ENCODE results near the gene RPL22L1.
"Not testable (repeated sequence)": the region's sequence is repeated elsewhere in the genome, so short reads cannot be mapped to it uniquely, and the experiment has no call there.

RPL22L1 gene

DNA sequence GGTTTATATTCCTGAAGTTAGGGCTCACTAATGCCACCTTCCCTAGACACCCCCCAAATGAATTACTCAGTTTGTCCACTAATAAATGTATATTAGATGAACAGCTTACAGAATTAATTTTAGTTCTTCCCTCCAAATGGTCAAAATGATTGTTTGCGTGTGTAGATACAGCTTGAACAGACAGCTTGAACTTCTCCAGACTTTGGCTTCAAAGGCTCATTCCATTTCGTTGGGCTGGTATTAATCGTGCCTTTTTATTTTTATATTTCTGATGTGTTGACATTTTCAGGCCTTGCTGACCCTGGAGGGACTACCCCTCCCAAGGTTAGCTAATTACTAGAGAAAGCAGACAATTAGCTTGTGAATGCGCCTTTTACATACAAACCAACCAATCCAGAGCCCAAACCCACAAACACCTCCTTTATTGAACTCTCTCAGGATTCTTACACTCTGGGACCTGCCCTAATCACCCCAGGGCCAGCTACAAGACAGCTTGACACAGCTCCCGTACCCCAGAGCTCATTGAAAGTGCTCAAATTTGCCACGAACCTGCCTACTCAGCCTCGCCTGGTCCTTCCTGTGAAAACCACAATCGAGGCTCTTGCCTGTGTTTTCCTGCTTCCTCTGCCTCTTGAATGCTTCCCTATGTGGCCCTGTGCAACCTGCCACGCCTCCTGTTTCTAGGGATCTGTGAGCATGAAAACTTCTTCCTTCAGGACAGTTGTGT, 40.3 kb downstream of the RPL22L1 start:
- FAIRE-seq (no peak), DNase-seq (ENCODE audit: insufficient read length, low spot score) (no peak)
- TF ChIP-seq POLR2A (IDR thresholded peaks at IDR 0.05; ENCODE audit: low read depth, low read length): no peak

- DNase-seq (ENCODE audit: insufficient read length, low spot score) (no peak), FAIRE-seq (no peak)
- TF ChIP-seq POLR2A (IDR thresholded peaks at IDR 0.05; ENCODE audit: low read depth, low read length): no peak
These were observed 43.9 kb downstream of the RPL22L1 start for GRCh38 chr3:170826047-170826446.

GRCh38 chr3:170823562-170823961, 46.4 kb downstream of the RPL22L1 start:
- not testable (repeated sequence) for DNase-seq (ENCODE audit: insufficient read length, low spot score); FAIRE-seq

- DNase-seq (ENCODE audit: insufficient read length, low spot score); FAIRE-seq: not testable (repeated sequence)
These were observed 51.7 kb downstream of the RPL22L1 start for GRCh38 chr3:170818325-170818724.

DNA sequence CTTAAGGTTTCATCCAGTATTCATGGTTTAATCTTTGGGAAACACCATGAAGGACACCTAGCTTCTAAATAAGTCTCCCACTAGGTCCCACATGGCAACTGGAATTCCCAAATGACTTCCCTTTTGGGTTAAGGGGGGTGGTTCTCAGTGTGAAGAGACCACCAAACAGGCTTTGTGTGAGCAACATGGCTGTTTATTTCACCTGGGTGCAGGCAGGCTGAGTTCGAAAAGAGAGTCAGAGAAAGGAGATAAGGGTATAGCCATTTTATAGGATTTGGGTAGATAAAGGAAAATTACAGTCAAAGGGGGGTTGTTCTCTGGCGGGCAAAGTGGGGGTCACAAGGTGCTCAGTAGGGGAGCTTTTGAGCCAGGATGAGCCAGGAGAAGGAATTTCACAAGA, 52.5 kb downstream of the RPL22L1 start:
- not testable (repeated sequence) for DNase-seq (ENCODE audit: insufficient read length, low spot score); FAIRE-seq

- DNase-seq (ENCODE audit: insufficient read length, low spot score) (no peak), FAIRE-seq (no peak)
- TF ChIP-seq POLR2A (IDR thresholded peaks at IDR 0.05; ENCODE audit: low read depth, low read length): no peak
These were observed 53.2 kb downstream of the RPL22L1 start for GRCh38 chr3:170816841-170817240.

DNA sequence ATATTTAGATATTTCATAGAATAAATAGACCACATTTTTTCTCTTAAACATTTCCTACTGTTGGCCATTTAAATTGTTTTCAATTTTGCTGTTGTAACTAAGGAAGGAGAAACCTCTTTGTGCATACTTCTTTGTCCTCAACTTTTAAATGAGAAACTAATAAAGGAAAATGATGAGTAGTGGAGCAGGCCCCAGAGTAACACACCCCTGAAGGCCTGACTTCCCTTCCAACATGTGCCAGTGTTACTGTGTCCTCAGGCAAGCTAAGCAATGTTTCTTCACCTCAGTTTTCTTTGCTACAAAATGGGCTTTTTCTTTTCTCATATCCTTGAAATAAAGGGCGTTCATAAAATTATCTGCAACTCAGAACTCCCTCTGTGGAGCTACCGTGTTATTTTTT, 53.7 kb downstream of the RPL22L1 start:
- DNase-seq (ENCODE audit: insufficient read length, low spot score): no peak
- no peak for FAIRE-seq
- TF ChIP-seq POLR2A (IDR thresholded peaks at IDR 0.05; ENCODE audit: low read depth, low read length): no peak

DNA sequence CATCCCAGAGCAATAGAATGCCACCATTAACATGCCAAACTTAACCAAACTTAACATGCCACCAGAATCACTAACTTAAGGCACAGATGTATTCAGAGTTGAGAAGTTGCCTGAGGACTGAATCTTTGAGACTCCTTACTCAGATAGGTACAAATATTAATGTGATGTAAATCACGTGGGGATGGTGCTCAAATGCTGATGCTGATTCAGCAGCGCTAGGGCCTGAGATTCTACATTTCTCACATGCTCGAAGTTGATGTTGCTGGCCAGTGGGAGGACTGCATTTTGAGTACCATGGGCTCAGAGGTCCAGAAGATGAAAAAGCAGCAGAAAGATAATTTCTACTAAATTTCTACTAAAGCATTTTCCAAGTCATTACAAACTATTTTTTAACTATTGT, 54.1 kb downstream of the RPL22L1 start:
- no peak for TF ChIP-seq POLR2A (IDR thresholded peaks at IDR 0.05; ENCODE audit: low read depth, low read length)
- no peak for DNase-seq (ENCODE audit: insufficient read length, low spot score)
- no peak for FAIRE-seq

- no peak for TF ChIP-seq POLR2A (IDR thresholded peaks at IDR 0.05; ENCODE audit: low read depth, low read length)
- no peak for DNase-seq (ENCODE audit: insufficient read length, low spot score)
- peak; percentile 60 for FAIRE-seq
These were observed 54.7 kb downstream of the RPL22L1 start for GRCh38 chr3:170815340-170815739.
